Measurements from ENCODE around the gene CTCFL. TPM values are rescaled to one million over a fixed set of nuclear protein-coding genes. Genes with fewer than 3 reads are reported as not detected.

Gene CTCFL
- polyA plus RNA-seq, 1 donor from 2014 or later, result not detected

DNA sequence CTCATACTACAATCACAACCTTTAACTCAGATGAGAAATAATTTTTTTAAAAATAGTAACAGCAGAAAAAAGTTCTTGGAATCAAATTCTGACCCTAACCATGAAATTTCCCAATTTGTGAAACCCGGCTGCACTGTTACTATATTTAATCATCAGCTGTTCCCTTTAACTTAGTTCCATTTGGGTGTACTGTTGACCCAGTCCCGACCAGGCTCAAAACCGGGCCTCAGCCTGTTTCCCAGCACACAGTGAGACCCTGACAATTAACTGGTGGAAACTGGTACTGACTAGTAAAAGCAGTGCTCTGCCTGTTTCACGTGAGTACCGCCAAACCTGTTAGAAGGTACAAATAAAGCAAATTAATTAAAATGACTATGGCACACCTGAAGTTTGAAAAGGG lies 7.0 kb downstream of the CTCFL start:
- no peaks in the 10 kb centered on the region for H3K9me3 ChIP-seq (ENCODE audit: low read length)
- no peak overlapping the region for H3K27ac ChIP-seq (ENCODE audit: low read length)
- no peaks in the 10 kb centered on the region for H3K36me3 ChIP-seq (ENCODE audit: insufficient read depth, low read length)
- no peak overlapping the region for H3K4me2 ChIP-seq (ENCODE audit: low read length)
- no peak overlapping the region for H3K9ac ChIP-seq (ENCODE audit: low read length)
- no peaks in the 10 kb centered on the region for H3K9me2 ChIP-seq (ENCODE audit: insufficient read depth, low read length)
- H3F3A ChIP-seq (ENCODE audit: insufficient read depth, low read length, poor library complexity, severe bottlenecking), result no peaks in the 10 kb centered on the region
- no peak overlapping the region for H3K4me3 ChIP-seq (ENCODE audit: low read length)
- TF ChIP-seq EZH2 (IDR thresholded peaks at IDR 0.05; ENCODE audit: borderline replicate concordance, insufficient read depth, low read length, poor library complexity, severe bottlenecking) (no peak), MXI1 (conservative IDR thresholded peaks at IDR 0.05; ENCODE audit: poor library complexity, severe bottlenecking) (no peak), SMC3 (conservative IDR thresholded peaks at IDR 0.05; ENCODE audit: poor library complexity) (no peak), TAF1 (IDR thresholded peaks at IDR 0.05; ENCODE audit: low read depth) (no peak), POLR2AphosphoS5 (IDR thresholded peaks at IDR 0.05) (no peak)
- TF ChIP-seq, protein P1, sequence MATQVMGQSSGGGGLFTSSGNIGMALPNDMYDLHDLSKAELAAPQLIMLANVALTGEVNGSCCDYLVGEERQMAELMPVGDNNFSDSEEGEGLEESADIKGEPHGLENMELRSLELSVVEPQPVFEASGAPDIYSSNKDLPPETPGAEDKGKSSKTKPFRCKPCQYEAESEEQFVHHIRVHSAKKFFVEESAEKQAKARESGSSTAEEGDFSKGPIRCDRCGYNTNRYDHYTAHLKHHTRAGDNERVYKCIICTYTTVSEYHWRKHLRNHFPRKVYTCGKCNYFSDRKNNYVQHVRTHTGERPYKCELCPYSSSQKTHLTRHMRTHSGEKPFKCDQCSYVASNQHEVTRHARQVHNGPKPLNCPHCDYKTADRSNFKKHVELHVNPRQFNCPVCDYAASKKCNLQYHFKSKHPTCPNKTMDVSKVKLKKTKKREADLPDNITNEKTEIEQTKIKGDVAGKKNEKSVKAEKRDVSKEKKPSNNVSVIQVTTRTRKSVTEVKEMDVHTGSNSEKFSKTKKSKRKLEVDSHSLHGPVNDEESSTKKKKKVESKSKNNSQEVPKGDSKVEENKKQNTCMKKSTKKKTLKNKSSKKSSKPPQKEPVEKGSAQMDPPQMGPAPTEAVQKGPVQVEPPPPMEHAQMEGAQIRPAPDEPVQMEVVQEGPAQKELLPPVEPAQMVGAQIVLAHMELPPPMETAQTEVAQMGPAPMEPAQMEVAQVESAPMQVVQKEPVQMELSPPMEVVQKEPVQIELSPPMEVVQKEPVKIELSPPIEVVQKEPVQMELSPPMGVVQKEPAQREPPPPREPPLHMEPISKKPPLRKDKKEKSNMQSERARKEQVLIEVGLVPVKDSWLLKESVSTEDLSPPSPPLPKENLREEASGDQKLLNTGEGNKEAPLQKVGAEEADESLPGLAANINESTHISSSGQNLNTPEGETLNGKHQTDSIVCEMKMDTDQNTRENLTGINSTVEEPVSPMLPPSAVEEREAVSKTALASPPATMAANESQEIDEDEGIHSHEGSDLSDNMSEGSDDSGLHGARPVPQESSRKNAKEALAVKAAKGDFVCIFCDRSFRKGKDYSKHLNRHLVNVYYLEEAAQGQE (IDR thresholded peaks at IDR 0.05; ENCODE audit: borderline replicate concordance), result no peak
- TF ChIP-seq, protein P2, sequence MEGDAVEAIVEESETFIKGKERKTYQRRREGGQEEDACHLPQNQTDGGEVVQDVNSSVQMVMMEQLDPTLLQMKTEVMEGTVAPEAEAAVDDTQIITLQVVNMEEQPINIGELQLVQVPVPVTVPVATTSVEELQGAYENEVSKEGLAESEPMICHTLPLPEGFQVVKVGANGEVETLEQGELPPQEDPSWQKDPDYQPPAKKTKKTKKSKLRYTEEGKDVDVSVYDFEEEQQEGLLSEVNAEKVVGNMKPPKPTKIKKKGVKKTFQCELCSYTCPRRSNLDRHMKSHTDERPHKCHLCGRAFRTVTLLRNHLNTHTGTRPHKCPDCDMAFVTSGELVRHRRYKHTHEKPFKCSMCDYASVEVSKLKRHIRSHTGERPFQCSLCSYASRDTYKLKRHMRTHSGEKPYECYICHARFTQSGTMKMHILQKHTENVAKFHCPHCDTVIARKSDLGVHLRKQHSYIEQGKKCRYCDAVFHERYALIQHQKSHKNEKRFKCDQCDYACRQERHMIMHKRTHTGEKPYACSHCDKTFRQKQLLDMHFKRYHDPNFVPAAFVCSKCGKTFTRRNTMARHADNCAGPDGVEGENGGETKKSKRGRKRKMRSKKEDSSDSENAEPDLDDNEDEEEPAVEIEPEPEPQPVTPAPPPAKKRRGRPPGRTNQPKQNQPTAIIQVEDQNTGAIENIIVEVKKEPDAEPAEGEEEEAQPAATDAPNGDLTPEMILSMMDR (IDR thresholded peaks at IDR 0.05; ENCODE audit: poor library complexity, severe bottlenecking), result no peak
- H4K20me1 ChIP-seq (ENCODE audit: insufficient read depth), result no peaks in the 10 kb centered on the region
- H2AFZ ChIP-seq (ENCODE audit: low read depth, low read length), result no peak overlapping the region
- no peaks in the 10 kb centered on the region for H3K27me3 ChIP-seq (ENCODE audit: insufficient read depth, low read depth, low read length)
- no peaks in the 10 kb centered on the region for H3K79me2 ChIP-seq (replicated peaks; ENCODE audit: insufficient read depth, low read length)

DNA sequence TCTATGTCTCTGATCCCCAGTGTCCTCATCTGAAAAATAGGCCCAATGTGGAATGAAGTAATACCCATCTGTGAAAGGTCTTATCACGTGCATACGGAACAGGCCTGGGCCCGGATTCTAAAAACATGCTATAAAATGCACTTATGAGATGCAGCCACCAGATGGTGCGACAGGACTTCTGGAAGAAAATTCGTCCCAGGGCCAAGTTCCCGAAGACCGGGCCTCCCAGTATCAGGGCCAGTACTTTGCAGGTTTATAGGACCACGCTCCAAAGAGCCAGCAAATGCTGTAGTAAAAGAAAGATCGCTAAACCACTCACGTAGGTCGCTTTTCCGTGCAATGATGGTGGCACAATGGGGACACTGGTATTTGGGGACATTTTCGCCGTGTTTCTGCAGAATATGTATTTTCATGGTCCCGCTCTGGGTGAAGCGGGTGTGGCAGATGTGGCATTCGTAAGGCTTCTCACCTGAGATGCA lies 10.6 kb downstream of the CTCFL start:
- H3K9me2 ChIP-seq (ENCODE audit: insufficient read depth, low read length), result no peaks in the 10 kb centered on the region
- H3K4me2 ChIP-seq (ENCODE audit: low read length), result no peak overlapping the region
- H3K36me3 ChIP-seq (ENCODE audit: insufficient read depth, low read length), result no peaks in the 10 kb centered on the region
- H3K9me3 ChIP-seq (ENCODE audit: low read length), result no peaks in the 10 kb centered on the region
- no peak overlapping the region for H3K27ac ChIP-seq (ENCODE audit: low read length)
- H3F3A ChIP-seq (ENCODE audit: insufficient read depth, low read length, poor library complexity, severe bottlenecking), result no peaks in the 10 kb centered on the region
- no peaks in the 10 kb centered on the region for H3K27me3 ChIP-seq (ENCODE audit: insufficient read depth, low read depth, low read length)
- no peak overlapping the region for H2AFZ ChIP-seq (ENCODE audit: low read depth, low read length)
- no peak for TF ChIP-seq MXI1 (conservative IDR thresholded peaks at IDR 0.05; ENCODE audit: poor library complexity, severe bottlenecking)
- no peak for TF ChIP-seq TAF1 (IDR thresholded peaks at IDR 0.05; ENCODE audit: low read depth)
- TF ChIP-seq RAD21 (conservative IDR thresholded peaks at IDR 0.05), result peak; percentile 98
- TF ChIP-seq, protein P2 (IDR thresholded peaks at IDR 0.05; ENCODE audit: poor library complexity, severe bottlenecking), result peak; percentile 96
- no peak for TF ChIP-seq POLR2AphosphoS5 (IDR thresholded peaks at IDR 0.05)
- no peak for TF ChIP-seq EZH2 (IDR thresholded peaks at IDR 0.05; ENCODE audit: borderline replicate concordance, insufficient read depth, low read length, poor library complexity, severe bottlenecking)
- TF ChIP-seq, protein P1 (IDR thresholded peaks at IDR 0.05; ENCODE audit: borderline replicate concordance), result no peak
- TF ChIP-seq SMC3 (conservative IDR thresholded peaks at IDR 0.05; ENCODE audit: poor library complexity), result peak; percentile 99
- TF ChIP-seq EP300 (conservative IDR thresholded peaks at IDR 0.05; ENCODE audit: poor library complexity, severe bottlenecking), result no peak
- no peak overlapping the region for H3K4me3 ChIP-seq (ENCODE audit: low read length)
- H4K20me1 ChIP-seq (ENCODE audit: insufficient read depth), result no peaks in the 10 kb centered on the region
- H3K79me2 ChIP-seq (replicated peaks; ENCODE audit: insufficient read depth, low read length), result no peaks in the 10 kb centered on the region
- no peak overlapping the region for H3K9ac ChIP-seq (ENCODE audit: low read length)

Measured in neural cell (in vitro differentiated cells).